Measurements from ENCODE around the gene CACNA1A.
A peak's percentile ranks its signal among the peaks of the same experiment; 100 is the strongest.

Gene CACNA1A

DNA sequence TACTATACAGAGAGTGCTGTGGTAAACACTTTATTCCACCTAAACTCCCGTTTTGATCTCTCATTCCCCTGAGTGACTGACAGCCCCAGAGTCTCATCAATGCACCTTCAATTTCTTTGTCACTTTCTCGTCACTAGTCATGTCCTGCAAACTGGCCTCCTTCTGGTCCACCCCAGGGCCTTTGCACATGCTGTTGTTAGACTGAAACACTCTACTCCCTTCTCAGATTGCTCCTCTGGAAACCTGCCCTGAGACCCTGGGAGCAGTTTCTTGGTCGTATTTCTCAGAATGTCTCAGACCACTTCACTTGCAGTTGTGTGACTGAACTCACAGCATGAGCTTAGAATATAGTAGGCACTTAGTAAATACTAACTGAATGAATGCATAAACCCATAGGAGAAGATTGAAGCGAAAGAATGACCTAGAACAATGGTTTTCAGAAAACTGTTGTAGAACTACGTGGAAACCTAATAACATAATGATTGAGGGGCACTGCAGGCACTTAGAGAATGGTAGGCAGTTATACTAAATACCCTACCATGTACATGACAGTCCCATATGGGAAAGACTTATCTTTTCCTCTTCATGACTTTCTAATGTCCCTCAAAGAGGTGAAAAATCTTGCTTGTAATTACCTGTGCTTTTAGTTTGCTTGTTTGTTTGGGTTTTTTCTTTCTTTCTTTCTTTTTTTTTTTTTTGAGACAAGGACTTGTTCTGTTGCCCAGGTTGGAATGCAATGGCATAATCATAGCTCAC is 211.3 kb downstream of the CACNA1A start:
- no peak for DNase-seq
- in situ Hi-C loops (cut with MboI; ENCODE audit: low pct_unique_long_range_greater_than_20kb, low sequenced_read_pairs): no loop called here

DNA sequence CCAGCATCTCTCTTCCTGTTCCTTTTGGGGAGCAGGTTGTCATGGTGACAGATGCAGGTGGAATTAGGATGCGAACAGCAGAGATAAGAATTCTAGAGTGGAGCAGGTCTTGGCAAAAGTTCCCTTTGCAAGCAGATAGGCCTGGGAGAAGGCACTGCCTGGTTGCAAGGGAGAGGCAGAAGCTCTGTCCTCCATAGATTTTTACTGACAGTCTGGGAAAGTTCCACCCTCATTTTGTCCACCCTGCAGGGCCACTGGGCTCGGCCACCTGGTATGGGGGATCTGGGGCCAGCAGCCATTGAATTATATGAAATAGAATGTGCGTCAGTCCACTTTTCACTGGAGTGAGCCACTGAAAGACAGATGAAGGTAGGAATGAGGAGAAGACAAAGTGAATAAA is 214.4 kb downstream of the CACNA1A start:
- in situ Hi-C loops (cut with MboI; ENCODE audit: low pct_unique_long_range_greater_than_20kb, low sequenced_read_pairs): no loop called here
- DNase-seq: no peak

DNA sequence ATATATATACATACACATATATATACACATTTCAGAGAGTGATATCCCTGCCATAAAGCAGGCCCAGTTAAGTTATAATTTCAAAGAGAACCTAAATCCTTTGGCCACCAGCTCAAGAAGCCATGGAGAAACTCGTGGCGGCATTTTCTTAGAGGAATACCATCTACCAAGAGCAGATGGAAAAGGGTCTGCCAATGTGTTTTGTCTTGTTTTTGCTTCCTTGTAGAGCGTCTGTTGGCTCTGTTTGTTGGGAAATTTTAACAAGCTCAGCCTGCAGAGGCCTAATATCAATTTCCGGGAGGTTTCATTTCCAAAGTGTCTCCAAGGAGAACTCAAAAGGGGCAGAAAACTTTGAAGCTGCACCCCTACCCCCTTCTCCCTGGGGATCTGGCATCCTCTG is 215.5 kb downstream of the CACNA1A start:
- in situ Hi-C loops (cut with MboI; ENCODE audit: low pct_unique_long_range_greater_than_20kb, low sequenced_read_pairs): no loop called here
- no peak for DNase-seq

DNA sequence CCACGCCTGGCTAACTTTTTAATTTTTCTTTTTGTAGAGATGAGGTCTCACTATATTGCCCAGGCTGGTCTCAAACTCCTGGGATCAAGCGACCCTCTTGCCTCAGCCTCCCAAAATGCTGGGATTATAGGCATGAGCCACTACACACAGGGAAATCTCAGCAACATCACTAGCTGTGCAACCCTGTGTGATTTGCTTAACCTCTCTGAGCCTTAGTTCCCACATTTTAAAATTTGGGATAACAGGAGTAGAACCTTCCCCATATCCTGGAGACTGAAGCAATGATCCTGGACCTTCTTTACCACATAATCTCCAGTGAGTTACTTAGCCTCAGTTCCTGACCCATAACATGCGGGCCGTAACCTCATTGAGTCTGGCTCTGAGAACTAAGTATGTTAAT is 217.0 kb downstream of the CACNA1A start:
- DNase-seq: no peak
- in situ Hi-C loops (cut with MboI; ENCODE audit: low pct_unique_long_range_greater_than_20kb, low sequenced_read_pairs): no loop called here

DNA sequence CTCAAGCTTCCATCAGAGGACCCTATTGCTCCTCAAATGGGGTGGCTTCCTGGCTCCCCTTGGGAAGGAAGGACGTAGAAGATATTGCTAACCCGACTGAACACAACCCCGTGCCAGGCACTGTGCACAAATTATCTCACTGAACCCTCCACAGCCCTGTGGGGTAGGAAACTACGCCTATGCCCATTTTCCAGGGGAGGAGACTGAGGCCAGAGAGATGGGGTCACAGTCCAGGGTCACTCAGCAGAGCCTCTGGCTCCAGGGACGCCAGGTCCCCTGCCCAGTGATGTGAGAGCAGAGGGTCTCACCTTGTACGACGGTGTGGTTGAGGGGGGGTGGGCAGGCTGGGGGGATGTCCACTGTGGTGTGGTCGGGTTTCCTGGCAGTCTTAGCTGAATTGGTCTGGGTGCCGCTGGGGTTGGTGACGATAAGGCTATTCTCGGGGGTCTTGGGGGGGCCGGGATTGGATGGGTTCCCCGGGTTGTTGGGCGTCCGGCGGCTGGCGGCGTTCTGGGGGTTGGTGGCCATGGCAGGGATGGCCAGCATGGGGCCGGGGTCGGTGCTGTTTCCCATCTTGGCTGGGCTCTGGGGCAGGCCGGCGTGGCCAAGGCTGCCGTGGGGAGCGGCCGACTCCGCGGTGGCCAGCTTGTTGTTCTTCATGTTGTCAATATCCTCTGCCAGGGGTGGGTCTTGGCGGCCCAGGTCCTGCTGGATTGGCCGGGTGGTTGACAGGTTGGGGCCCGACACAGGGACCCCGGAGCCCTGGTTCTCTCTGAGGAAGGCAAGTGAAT is 219.9 kb downstream of the CACNA1A start:
- no peak for DNase-seq
- in situ Hi-C loops (cut with MboI; ENCODE audit: low pct_unique_long_range_greater_than_20kb, low sequenced_read_pairs): no loop called here

DNA sequence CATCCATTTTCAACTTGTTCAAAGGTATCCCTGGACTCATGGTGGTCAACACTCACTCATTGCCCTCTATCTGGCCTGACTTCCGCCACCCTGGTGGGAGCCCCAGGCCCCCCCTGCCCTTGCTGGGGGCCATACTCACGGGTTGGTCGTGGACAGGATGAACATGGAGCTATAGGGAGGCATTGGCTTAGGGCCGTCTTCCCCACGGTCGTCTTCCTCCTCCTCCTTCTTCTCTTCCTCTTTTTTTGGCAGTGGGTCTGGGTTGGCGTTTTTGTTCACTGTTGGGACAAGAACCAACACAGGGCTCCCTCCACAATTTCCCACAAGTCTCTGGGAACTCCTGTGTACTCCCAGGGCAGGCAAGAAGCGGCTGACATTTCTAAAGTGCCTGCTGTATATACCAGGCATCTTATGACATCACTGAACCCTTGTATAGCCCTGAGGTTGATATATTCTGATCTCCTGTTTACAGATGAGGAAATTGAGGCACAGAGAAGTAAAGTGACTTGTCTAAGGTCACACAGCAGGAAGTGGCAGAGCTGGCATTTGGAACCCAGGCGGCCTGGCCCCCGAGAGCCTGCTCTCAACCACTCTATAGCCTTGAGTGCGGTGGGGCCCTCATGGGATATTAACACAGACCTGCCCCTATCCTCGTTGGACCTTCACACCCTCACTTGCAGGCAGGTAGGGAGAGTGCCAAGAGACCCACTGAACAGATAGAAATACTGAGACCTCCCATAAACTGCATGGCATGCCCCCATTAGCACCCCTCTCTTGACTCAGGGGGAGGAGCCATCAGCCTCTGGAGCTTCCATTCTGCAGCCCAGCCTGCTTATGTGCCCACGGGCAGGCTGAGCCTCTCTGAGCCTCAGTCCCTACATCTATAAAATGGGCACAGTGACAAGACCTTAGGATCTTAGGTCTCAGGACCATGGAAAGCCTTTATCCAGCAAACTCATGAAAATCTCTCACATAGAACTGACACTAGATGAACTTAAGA is 221.1 kb downstream of the CACNA1A start:
- DNase-seq: peak; percentile 56
- in situ Hi-C loops (cut with MboI; ENCODE audit: low pct_unique_long_range_greater_than_20kb, low sequenced_read_pairs): no loop called here

DNA sequence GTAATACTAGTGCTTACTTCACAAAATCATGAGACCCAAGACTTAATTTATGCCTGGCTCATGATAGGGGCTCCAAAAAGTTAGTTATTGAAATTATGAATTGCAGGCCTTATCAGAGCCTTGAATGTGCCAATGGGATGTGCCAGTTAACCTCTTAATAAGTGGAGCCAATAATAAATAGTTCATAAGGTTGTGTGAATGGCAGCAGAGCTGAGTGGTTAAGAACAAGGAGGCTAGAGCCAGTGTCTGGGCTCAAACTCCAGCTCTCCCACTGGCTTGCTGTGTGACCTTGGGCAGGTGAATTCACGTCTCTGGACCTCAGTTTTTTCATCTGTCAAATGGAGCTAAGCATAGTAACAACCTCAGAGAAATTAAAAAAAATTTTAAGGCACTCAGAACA is 222.4 kb downstream of the CACNA1A start:
- no peak for DNase-seq
- in situ Hi-C loops (cut with MboI; ENCODE audit: low pct_unique_long_range_greater_than_20kb, low sequenced_read_pairs): no loop called here

DNA sequence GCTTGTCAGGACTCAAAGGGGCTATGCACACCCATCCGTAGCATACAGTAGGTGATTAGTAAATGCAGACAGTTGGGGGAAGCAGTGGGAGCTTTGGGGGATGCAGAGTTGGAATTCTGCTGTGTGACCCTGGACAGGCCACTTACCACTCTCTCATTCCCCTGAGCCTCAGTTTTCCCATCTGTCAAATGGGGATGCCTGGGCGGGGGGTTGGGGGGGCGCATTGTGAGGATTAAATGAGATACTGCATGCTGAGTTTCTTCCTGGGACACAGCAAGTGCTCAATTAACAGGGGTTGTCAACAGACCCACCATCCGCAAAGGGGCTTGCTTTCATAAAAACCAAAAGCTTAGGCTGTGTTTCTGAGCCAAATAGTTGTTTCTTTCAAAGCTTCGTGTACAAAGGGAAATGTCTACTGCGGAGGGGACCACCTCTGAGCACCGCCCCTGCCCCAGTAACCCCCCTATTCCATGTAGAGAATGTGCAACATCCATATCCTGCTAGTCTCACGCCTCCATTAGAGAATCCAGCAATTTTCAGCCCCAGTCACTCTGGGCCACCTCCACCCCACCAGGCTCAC is 223.7 kb downstream of the CACNA1A start:
- in situ Hi-C loops (cut with MboI; ENCODE audit: low pct_unique_long_range_greater_than_20kb, low sequenced_read_pairs): no loop called here
- no peak for DNase-seq

DNA sequence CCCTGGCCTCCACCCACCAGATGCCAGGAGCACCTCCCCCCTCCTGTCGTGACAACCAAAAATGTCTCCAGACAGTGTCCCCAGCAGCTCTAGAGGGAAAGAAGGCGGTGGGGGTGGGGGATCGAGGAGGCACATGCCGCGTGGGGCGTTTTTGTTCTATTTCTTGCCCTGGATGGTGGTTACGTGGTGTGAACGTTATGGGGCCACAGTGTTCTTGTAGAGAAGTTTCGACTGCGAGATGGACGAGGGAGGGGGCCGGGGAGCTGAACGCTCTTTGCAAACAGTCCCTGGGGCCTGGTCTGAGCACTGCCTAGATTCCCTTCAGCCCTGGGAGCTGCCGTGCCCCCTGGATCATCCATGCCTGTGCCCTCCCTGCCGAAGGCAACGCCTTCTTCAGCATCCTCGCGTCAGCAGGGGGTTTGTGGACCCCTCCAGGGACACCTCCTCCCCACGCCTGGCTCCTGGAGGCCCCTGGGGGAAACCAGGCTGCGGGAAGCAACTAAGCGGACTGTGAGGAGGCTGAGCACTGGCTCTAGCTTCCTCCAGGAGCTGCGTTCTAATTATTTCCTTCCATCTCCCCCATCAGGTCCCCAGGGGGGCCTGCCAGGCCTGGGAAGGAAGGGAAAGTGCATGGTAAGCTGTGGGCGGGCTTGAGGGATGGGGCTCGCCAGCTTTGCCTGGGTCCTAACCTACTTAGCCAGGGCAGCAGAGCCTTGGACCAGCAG is 224.6 kb downstream of the CACNA1A start:
- no peak for DNase-seq
- in situ Hi-C loops (cut with MboI; ENCODE audit: low pct_unique_long_range_greater_than_20kb, low sequenced_read_pairs): no loop called here

DNA sequence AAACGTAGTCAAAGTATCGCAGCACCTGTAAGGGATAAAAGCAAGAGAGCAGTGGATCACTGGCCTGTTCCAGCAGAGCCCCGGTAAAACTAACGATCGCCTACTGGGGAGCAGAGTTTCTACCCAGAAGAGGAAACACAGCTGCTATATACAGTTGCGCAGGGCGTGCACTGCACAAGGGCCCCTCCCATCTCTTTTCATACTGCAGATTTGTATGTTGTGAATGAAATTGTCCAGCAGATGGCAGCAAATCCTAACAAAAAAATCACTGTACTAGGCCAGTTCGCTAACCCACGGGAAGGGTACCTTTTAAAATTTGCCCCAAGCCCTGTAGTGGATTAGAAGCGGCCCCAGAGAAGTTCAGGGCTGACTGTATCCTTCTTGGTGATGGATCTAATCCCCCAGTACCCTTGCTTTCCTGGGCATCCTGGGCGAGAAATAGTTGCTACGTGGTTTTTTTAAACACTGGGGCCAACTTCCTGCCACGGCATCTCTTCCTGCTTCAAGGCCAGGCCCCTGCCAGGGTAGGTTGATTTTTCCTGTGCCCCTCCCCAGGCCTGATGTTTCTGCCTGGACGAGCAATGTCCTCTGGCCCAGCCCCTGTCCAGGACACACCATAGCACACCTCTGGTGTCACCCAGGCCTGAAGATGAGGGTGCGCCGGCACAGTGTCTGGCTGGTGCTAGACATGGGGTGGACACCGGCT is 229.0 kb downstream of the CACNA1A start:
- peak; percentile 92 for DNase-seq
- in situ Hi-C loops (cut with MboI; ENCODE audit: low pct_unique_long_range_greater_than_20kb, low sequenced_read_pairs): no loop called here

DNA sequence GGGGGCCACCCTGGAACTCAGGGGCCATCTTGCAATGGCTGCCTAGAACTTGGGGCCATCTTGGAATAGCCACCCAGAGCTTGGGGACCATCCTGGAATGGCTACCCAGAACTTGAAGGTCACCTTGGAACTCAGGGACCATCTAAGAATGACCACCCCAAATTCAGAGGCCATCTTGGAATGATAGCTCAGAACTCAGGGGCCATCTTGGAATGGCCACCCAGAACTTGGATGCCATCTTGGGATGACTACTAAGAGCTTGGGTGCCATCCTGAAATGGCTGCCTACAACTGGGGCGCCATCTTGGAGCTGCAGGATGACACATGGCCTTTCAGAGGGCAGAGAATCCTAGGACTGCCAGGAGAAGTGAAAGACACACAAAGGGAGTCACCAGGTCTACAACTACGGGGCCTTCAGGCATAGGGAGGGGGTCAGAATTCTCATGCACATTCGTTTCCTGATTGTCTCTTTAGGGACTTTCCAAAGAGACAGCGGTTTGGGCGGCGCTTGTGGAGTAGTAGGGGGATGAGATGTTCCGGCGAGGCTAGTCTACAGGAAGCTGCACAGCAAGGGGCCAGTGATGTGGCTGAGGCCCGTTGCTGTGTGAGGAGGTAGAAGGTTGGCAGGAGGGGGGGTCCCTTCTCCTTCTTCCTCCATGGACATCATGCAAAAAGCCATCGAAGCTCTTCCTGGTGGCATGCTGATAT is 231.1 kb downstream of the CACNA1A start:
- in situ Hi-C loops (cut with MboI; ENCODE audit: low pct_unique_long_range_greater_than_20kb, low sequenced_read_pairs): no loop called here
- DNase-seq: peak; percentile 81

DNA sequence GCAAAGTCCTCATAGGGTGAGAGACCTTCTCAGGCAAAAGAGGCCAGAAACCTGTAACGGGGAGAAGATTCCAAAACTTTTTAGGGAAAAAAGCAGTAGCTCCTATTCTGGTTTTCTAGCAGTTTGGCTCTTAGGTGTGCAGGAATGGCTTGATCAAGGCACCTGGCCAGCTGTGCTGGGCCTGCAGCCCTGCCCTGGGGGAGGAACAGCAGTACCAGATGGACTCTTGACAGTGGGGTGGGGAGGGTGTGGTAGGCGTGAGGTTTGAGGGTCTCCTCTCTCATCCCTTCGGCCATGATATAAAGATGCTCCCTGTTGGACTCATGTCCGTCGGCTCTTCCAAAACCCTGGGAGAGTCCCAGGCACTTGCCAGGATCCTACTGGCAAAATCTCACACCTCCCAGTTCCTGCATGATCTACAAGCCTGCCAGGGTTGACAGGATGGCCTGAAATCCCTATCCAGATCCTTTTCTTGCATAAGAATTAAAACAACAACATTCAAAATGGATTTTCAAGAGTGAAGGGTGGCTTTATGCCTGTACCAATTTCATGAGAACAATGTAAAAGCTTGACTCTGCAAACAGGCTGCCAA is 235.7 kb downstream of the CACNA1A start:
- in situ Hi-C loops (cut with MboI; ENCODE audit: low pct_unique_long_range_greater_than_20kb, low sequenced_read_pairs): no loop called here
- DNase-seq: no peak

DNA sequence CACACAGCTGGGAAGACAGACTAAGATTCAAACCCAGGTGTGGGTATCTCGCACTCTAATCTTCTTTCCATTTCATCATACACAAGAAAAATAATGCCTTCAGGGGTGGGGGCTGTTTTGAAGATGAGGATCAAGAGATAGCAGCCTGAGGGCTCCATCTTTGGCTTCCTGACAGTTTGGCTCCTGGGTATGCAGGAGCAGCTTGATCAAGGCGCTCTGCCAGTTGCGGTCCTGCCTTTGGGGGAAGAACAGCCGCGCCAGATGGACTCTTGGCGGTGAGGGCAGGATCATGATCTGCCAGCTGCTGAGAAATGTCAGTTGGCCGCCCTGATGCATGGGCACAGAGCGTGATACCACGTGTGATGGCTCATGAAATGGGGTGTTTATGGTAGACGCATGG is 236.9 kb downstream of the CACNA1A start:
- DNase-seq: no peak
- in situ Hi-C loops (cut with MboI; ENCODE audit: low pct_unique_long_range_greater_than_20kb, low sequenced_read_pairs): no loop called here

DNA sequence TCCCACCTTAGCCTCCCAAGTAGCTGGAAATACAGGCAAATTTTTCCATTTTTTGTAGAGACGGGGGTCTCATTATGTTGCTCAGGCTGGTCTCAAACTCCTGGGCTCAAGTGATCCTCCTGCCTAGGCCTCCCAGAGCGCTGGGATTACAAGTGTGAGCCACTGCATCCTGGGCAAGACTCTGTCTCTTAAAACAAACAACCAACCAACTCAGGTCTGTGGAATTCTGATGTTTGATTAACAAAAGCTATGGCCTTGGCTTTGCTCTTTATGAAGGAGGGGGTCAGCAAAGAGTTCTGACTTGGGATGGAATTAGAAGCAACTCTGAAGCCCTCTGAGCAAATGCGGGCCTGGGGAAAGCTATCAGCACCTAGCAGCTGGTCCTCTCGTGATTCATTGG is 238.4 kb downstream of the CACNA1A start:
- DNase-seq: no peak
- in situ Hi-C loops (cut with MboI; ENCODE audit: low pct_unique_long_range_greater_than_20kb, low sequenced_read_pairs): no loop called here

DNA sequence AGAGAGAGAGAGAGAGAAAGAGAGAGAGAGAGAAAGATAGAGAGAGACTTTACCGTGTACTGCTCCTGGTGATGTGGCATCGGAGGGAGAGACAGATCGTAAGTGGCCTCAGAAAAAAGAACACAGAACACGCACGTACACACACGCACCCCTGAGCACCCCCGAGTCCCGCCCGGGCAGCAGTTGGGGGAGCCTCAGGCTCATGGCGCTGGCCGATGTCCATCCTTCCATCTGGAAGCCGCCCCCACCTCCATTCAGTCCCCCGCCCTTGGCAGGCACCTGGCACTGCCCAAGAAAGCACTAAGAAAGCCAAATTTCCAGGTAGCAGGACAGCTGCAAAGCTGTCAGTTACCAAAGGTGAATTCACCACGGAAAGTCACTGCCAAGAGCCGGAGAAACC is 239.1 kb downstream of the CACNA1A start:
- DNase-seq: no peak
- in situ Hi-C loops (cut with MboI; ENCODE audit: low pct_unique_long_range_greater_than_20kb, low sequenced_read_pairs): no loop called here

DNA sequence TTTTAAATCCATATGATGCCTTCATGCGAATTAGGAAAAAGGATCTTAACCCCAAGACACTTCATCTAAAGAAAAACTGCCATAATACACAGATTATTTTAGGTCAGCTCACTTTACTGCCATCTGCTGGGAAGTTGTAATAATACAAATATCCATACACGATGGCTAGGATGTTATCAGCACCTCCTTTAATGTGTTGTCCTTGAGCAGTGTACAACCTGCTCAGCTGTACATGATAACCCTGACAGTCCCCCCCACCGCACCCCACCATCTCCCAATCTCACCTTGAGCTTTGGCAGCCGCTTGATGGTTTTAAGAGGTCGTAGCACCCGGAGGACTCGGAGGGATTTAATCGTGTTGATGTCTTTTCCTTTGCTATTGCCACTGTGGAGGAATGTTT is 243.8 kb downstream of the CACNA1A start:
- in situ Hi-C loops (cut with MboI; ENCODE audit: low pct_unique_long_range_greater_than_20kb, low sequenced_read_pairs): no loop called here
- DNase-seq: peak; percentile 78

Data from KBM-7 (cell line).